Activated CD8-positive, alpha-beta memory T cell treated with anti-CD3 and anti-CD28 coated beads, Interleukin-2, amount 50 U/mL, for 48 hours (primary cell): ENCODE measurements around the gene S100A16.

Experiments
- DNase-seq: peaks from one replicate; pipeline ENCODE4 v3.0.0-alpha.2; 2020

Gene S100A16

DNA sequence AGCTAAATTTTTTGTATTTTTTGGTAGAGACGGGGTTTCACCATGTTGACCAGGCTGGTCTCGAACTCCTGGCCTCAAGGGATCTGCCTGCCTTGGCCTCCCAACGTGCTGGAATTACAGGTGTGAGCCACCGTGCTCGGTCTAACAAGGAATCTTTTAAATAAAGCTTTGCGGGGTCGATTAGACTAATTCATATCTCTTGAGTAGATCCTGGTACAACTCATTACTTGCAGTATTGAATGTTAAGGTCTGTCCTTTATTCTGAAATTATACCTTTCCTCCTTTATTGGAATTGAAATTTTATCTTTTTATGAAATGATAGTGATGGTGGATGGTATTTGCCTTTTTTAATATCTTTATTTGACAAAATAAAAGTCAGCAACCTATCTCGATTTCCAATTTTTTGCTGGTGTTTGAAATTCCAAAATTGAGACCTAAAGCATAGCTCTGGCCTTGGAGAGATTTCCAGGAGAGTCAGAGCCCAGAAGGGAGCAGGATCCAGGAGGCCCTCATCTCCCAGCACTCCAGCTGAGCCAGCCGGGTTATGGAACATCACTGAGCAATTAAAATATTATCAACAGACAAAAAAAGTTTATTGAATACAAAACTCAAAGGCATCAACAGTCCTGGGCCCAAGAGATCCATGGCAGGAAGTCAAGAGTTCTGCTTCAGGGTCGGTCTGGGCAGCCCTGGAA lies 52.0 kb downstream of the S100A16 start:
- DNase-seq: no peak

- DNase-seq: no peak
Observed at GRCh38 chr1:153560241-153560640, 52.7 kb downstream of the S100A16 start.

GRCh38 chr1:153557877-153558276 lies 55.1 kb downstream of the S100A16 start:
- DNase-seq: no peak
